ENCODE results near the gene C17orf107.

Gene C17orf107

GRCh38 chr17:4881761-4882555, 17.4 kb upstream of the C17orf107 start:
- H3K36me3 ChIP-seq (replicated peaks; ENCODE audit: low read depth, low read length): no peaks in the 10 kb centered on the region
- H3K4me2 ChIP-seq (ENCODE audit: low read length): no peak overlapping the region
- peaks cover 10% of the 10 kb centered on the region for H3K4me1 ChIP-seq (ENCODE audit: low read length)
- no peak overlapping the region for H2AFZ ChIP-seq (ENCODE audit: low read depth, low read length)
- no peak overlapping the region for H3K4me3 ChIP-seq (ENCODE audit: low read length)
- no peaks in the 10 kb centered on the region for H3K27me3 ChIP-seq (ENCODE audit: low read depth, low read length)
- H4K20me1 ChIP-seq (ENCODE audit: insufficient read depth, low read length): no peaks in the 10 kb centered on the region
- H3K9ac ChIP-seq (ENCODE audit: low read length): no peak overlapping the region
- H3K79me2 ChIP-seq (ENCODE audit: low read length): no peaks in the 10 kb centered on the region
- H3K9me3 ChIP-seq (ENCODE audit: insufficient read depth, low read length): no peaks in the 10 kb centered on the region
- peak; percentile 79 for TF ChIP-seq CTCF (IDR thresholded peaks at IDR 0.05; ENCODE audit: low read depth, low read length)
- TF ChIP-seq EZH2phosphoT487 (IDR thresholded peaks at IDR 0.05; ENCODE audit: low read depth): no peak
- H3K27ac ChIP-seq (ENCODE audit: low read length): no peak overlapping the region

DNA sequence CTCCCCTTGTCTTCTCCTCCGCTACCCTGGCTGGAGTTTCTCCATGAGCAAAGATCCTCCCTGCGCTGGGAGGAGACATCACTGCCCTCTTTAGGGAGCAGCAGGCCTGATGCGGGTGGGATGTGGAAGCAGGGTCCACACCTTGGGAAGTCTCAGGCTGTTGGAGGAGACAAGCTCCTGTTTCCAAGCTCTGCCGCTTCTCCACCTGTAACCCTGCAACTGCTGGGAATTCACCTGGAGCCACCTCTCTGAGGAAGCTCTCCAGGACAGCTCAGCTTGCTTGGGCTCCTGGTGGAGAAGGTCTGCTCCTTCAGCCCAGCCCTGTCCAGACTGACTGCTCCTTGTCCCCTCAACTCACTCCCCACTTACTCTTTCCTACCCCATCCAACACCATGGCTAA, 14.8 kb upstream of the C17orf107 start:
- Histone ChIP-seq H3K4me3 (ENCODE audit: low read length) (no peak overlapping the region), H3K27me3 (ENCODE audit: low read depth, low read length) (no peaks in the 10 kb centered on the region), H3K9ac (ENCODE audit: low read length) (no peak overlapping the region), H2AFZ (ENCODE audit: low read depth, low read length) (no peak overlapping the region), H3K4me1 (ENCODE audit: low read length) (no peaks in the 10 kb centered on the region), H3K79me2 (ENCODE audit: low read length) (no peaks in the 10 kb centered on the region), H4K20me1 (ENCODE audit: insufficient read depth, low read length) (no peaks in the 10 kb centered on the region), H3K9me3 (ENCODE audit: insufficient read depth, low read length) (no peaks in the 10 kb centered on the region), H3K4me2 (ENCODE audit: low read length) (no peak overlapping the region), H3K36me3 (replicated peaks; ENCODE audit: low read depth, low read length) (no peaks in the 10 kb centered on the region), H3K27ac (ENCODE audit: low read length) (no peak overlapping the region)
- no peak for TF ChIP-seq CTCF (IDR thresholded peaks at IDR 0.05; ENCODE audit: low read depth, low read length)
- TF ChIP-seq EZH2phosphoT487 (IDR thresholded peaks at IDR 0.05; ENCODE audit: low read depth): no peak

DNA sequence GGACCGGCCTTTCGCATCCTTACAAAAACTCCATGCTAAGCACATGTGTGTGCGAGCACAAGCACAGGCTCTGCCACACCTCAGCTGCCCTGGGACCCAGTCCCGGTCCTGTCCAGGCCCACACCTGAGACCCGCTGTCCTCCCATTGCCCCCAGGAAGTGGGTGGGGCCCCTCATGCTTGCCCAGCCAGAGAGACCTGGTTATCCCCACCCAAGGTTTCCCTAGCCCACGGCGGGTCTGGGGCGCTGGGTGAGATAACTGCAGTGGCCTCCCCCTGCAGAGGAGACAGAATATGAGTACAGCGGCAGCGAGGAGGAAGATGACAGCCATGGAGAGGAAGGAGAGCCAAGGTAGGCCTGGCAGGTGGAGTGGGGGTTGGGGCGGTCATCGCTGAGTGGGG, 12.5 kb upstream of the C17orf107 start:
- H3K36me3 ChIP-seq (replicated peaks; ENCODE audit: low read depth, low read length): peaks cover 3% of the 10 kb centered on the region

GRCh38 chr17:4887581-4887980, 11.8 kb upstream of the C17orf107 start:
- no peak for TF ChIP-seq CTCF (IDR thresholded peaks at IDR 0.05; ENCODE audit: low read depth, low read length)
- no peak for TF ChIP-seq EZH2phosphoT487 (IDR thresholded peaks at IDR 0.05; ENCODE audit: low read depth)
- Histone ChIP-seq H2AFZ (ENCODE audit: low read depth, low read length) (no peak overlapping the region), H3K4me1 (ENCODE audit: low read length) (peaks cover 12% of the 10 kb centered on the region), H3K36me3 (replicated peaks; ENCODE audit: low read depth, low read length) (peaks cover 7% of the 10 kb centered on the region), H4K20me1 (ENCODE audit: insufficient read depth, low read length) (no peaks in the 10 kb centered on the region), H3K27ac (ENCODE audit: low read length) (no peak overlapping the region), H3K4me3 (ENCODE audit: low read length) (no peak overlapping the region), H3K9me3 (ENCODE audit: insufficient read depth, low read length) (no peaks in the 10 kb centered on the region), H3K4me2 (ENCODE audit: low read length) (no peak overlapping the region), H3K79me2 (ENCODE audit: low read length) (no peaks in the 10 kb centered on the region), H3K9ac (ENCODE audit: low read length) (no peak overlapping the region), H3K27me3 (ENCODE audit: low read depth, low read length) (no peaks in the 10 kb centered on the region)

More for the DNA sequence above, 12.5 kb upstream of the C17orf107 start:
- Histone ChIP-seq H4K20me1 (ENCODE audit: insufficient read depth, low read length) (no peaks in the 10 kb centered on the region), H3K9ac (ENCODE audit: low read length) (no peak overlapping the region), H3K27ac (ENCODE audit: low read length) (no peak overlapping the region), H3K4me3 (ENCODE audit: low read length) (no peak overlapping the region), H3K27me3 (ENCODE audit: low read depth, low read length) (no peaks in the 10 kb centered on the region), H3K4me2 (ENCODE audit: low read length) (no peak overlapping the region), H3K4me1 (ENCODE audit: low read length) (peaks cover 5% of the 10 kb centered on the region), H3K79me2 (ENCODE audit: low read length) (no peaks in the 10 kb centered on the region), H2AFZ (ENCODE audit: low read depth, low read length) (no peak overlapping the region), H3K9me3 (ENCODE audit: insufficient read depth, low read length) (no peaks in the 10 kb centered on the region)
- TF ChIP-seq CTCF (IDR thresholded peaks at IDR 0.05; ENCODE audit: low read depth, low read length): no peak
- no peak for TF ChIP-seq EZH2phosphoT487 (IDR thresholded peaks at IDR 0.05; ENCODE audit: low read depth)
